HG03175 (cell line): ENCODE results near the gene OR10T2.
"Not testable (repeated sequence)": the region's sequence is repeated elsewhere in the genome, so short reads cannot be mapped to it uniquely, and the experiment has no call there.

ENCODE experiments used
- ATAC-seq: cut with Tn5 transposase; IDR thresholded peaks from one replicate; pipeline ENCODE4 v1.9.1; 2021; ENCODE audit warnings: mild to moderate bottlenecking, moderate library complexity; ENCODE audit not compliant: unreplicated experiment

Gene OR10T2

GRCh38 chr1:158357441-158357840 is 41.8 kb downstream of the OR10T2 start:
- ATAC-seq = no peak

DNA sequence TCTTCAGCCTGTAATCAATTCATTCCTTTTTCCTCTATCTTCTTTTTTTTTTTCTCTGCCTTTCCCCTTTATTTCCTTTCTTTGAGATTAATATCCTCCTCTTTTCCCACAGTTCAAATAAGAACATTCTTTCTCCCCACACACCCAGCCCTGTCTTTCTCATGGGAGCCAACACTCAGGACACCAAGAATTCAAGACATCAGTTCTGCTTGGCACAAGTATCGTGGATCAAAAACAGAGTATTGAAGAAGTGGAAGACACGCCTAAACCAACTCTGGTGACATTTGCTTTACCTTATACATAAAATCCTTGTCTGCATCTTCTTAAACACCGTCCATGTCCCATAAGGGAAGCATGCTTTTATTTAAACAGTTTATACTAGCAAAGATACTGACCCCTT is 42.6 kb downstream of the OR10T2 start:
- no peak for ATAC-seq

- ATAC-seq = no peak
Measured at GRCh38 chr1:158355773-158356285, 43.4 kb downstream of the OR10T2 start.

DNA sequence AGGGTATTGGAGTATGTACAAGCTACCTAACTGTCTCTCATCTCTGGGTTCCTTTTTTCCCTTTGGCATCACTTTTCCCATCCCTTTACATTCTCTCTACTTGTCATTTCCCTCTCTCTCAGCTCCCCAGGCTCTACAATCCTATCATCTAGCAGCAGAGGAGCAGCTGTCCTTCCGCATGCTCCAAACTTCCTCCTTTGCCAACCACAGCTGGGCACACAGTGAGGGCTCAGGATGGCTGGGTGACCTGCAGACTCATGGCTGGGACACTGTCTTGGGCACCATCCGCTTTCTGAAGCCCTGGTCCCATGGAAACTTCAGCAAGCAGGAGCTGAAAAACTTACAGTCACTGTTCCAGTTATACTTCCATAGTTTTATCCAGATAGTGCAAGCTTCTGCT is 45.0 kb downstream of the OR10T2 start:
- ATAC-seq = no peak

DNA sequence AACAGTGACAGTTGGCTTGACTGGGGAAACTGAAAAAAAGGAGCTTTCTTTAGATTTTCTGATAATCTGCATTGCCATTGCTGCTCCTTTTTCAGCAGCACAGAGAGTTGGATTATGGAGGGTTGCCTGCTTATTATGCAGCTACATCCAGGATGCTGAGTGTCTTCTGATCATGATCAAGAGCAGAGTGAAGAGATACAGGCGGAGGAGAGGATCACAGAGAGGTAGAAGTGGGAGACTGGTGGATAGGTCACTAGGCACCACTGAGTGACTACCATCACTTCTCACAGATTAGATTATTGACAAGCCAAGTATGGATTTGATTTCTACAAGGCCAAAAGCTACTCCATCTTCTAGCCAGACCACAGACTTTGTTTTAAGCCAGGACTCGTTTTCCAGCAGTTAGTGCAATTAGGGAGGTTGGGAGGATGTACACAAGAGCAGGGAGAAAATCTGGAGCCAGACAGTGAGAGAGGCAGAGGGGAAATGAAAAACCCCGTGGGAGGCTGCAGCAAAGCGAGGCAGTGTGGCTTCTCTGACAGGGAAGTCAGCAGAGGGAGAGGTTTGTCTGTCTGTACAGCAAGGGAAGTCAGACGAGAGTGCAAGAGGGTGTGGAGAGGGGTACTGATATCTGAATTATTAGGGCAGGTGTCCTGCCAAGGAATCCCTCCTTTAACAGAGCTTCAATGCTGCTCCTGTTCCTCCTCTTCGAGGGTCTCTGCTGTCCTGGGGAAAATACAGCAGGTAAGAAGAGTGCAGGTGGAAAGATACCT is 45.8 kb downstream of the OR10T2 start, which contains the start of gene CD1E:
CD1E (plus strand) TSS at position 592 of the 773 bp plus-strand sequence; CDS start at position 687, 95 bp downstream.
- ATAC-seq = no peak

DNA sequence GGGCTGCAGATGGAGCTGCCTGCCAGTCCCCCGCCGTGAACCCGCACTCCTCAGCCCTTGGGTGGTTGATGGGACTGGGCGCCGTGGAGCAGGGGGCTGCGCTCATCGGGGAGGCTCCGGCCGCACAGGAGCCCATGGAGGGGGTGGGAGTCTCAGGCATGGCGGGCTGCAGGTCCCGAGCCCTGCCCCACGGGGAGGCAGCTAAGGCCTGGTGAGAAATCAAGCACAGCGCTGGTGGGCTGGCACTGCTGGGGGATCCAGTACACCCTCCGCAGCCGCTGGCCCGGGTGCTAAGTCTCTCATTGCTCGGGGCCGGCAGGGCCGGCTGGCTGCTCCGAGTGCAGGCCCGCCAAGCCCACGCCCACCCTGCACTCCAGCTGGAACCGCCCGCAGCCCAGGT is 50.3 kb downstream of the OR10T2 start:
- ATAC-seq = not testable (repeated sequence)
